Activated CD4-positive, alpha-beta memory T cell treated with anti-CD3 and anti-CD28 coated beads for 36 hours (primary cell): Measurements from ENCODE around the gene SLC48A1. TPM values are rescaled to one million over a fixed set of nuclear protein-coding genes. Genes with fewer than 3 reads are reported as not detected.
"Not testable (repeated sequence)": the region's sequence is repeated elsewhere in the genome, so short reads cannot be mapped to it uniquely, and the experiment has no call there.

Source experiments
- CTCF ChIA-PET: fragments of 350-600 bp; sonication (Branson Sonifier 250); formaldehyde crosslinking; loops from one replicate; lab custom pipeline; 2021; ENCODE audit warnings: antibody characterized with exemption, inconsistent platforms; lab: Charles Lee
- POLR2A ChIA-PET: fragments of 350-600 bp; sonication (Branson Sonifier 250); formaldehyde crosslinking; loops from one replicate; lab custom pipeline; 2021; ENCODE audit warnings: antibody characterized with exemption; lab: Charles Lee
- DNase-seq: peaks from one replicate; pipeline ENCODE4 v3.0.0-alpha.2; 2020
- H3K27ac Mint-ChIP-seq: one replicate; pipeline ENCODE4 v1.8.0; 2021; ENCODE audit warnings: mixed read lengths
- H3K27me3 Mint-ChIP-seq: one replicate; pipeline ENCODE4 v1.8.0; 2021; ENCODE audit warnings: mixed read lengths
- H3K36me3 Mint-ChIP-seq: one replicate; pipeline ENCODE4 v1.8.0; 2021; ENCODE audit warnings: mixed read lengths
- H3K4me1 Mint-ChIP-seq: one replicate; pipeline ENCODE4 v1.8.0; 2021; ENCODE audit warnings: low read depth, mixed read lengths
- H3K4me3 Mint-ChIP-seq: one replicate; pipeline ENCODE4 v1.8.0; 2021; ENCODE audit warnings: mild to moderate bottlenecking, mixed read lengths
- H3K9me3 Mint-ChIP-seq: one replicate; pipeline ENCODE4 v1.8.0; 2021; ENCODE audit warnings: mixed read lengths
- intact Hi-C: fragments of 100-400 bp; cut with micrococcal nuclease; formaldehyde crosslinking; loops from one replicate; pipeline ENCODE4 v1.15.1; 2023
- total RNA-seq, 2 experiments: library from RNA; stranded (reverse); gene quantifications; one replicate each; pipeline ENCODE4 v1.2.3, GENCODE V29; 2021

The SLC48A1 gene
- total RNA-seq, 2 experiments from 2014 or later, result 13.7 to 16.2 TPM

- H3K36me3 Mint-ChIP-seq, result peaks cover 75% of the 10 kb centered on the region
- intact Hi-C loops, result loop anchor here (5.0 to 10.0 kb wide), 4 partner anchors 420 to 1600 kb away; no protein-coding TSS in a partner anchor
- POLR2A ChIA-PET, result interaction anchor here (2.1 to 16.2 kb wide), 5 partner anchors 17 to 108 kb away, joined by 4 to 540 read pairs (median 29); partner anchors contain the start of gene RPAP3
- peak overlapping the region; percentile 99 for H3K27ac Mint-ChIP-seq
- H3K27me3 Mint-ChIP-seq, result no peaks in the 10 kb centered on the region
- CTCF ChIA-PET, result interaction anchor here (0.8 to 28.1 kb wide), 5 partner anchors 10 to 71 kb away, joined by 3 to 795 read pairs (median 11); no protein-coding TSS in a partner anchor
- DNase-seq, result peak; percentile 64
- H3K4me3 Mint-ChIP-seq, result peak overlapping the region; percentile 92
- H3K9me3 Mint-ChIP-seq, result peaks cover 3% of the 10 kb centered on the region
- peaks cover 69% of the 10 kb centered on the region for H3K4me1 Mint-ChIP-seq
Observed at GRCh38 chr12:47814539-47815170, 41.6 kb downstream of the SLC48A1 start.

DNA sequence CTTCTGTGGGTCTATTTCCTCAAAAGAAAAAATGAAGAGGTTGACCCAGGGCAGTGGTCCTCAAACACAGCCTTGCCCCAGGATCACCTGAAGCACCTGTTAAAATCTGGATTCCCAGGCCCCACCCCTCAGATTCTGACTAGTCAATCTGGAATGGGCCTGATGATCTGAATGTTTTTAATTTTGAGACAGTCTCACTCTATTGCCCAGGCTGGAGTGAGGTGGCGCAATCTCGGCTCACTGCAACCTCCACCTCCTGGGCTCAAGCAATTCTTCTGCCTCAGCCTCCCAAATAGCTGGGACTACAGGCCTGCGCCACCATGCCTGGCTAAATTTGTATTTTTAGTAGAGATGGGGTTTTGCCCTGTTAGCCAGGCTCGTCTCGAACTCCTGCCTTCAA lies 42.4 kb downstream of the SLC48A1 start:
- intact Hi-C loops, result loop anchor here (10.0 kb wide), 3 partner anchors 421 to 1601 kb away; no protein-coding TSS in a partner anchor
- H3K4me1 Mint-ChIP-seq, result peaks cover 64% of the 10 kb centered on the region
- ChIA-PET CTCF (interaction anchor here (28.1 kb wide), 1 partner anchor 19 kb away, joined by 795 read pairs; no protein-coding TSS in a partner anchor), POLR2A (interaction anchor here (8.6 to 16.2 kb wide), 2 partner anchors 16 to 24 kb away, joined by 70 to 540 read pairs; no protein-coding TSS in a partner anchor)
- DNase-seq, result peak; percentile 48
- H3K36me3 Mint-ChIP-seq, result peaks cover 76% of the 10 kb centered on the region
- peak overlapping the region; percentile 92 for H3K4me3 Mint-ChIP-seq
- H3K27me3 Mint-ChIP-seq, H3K9me3 Mint-ChIP-seq: not testable (repeated sequence)
- peak overlapping the region; percentile 99 for H3K27ac Mint-ChIP-seq

DNA sequence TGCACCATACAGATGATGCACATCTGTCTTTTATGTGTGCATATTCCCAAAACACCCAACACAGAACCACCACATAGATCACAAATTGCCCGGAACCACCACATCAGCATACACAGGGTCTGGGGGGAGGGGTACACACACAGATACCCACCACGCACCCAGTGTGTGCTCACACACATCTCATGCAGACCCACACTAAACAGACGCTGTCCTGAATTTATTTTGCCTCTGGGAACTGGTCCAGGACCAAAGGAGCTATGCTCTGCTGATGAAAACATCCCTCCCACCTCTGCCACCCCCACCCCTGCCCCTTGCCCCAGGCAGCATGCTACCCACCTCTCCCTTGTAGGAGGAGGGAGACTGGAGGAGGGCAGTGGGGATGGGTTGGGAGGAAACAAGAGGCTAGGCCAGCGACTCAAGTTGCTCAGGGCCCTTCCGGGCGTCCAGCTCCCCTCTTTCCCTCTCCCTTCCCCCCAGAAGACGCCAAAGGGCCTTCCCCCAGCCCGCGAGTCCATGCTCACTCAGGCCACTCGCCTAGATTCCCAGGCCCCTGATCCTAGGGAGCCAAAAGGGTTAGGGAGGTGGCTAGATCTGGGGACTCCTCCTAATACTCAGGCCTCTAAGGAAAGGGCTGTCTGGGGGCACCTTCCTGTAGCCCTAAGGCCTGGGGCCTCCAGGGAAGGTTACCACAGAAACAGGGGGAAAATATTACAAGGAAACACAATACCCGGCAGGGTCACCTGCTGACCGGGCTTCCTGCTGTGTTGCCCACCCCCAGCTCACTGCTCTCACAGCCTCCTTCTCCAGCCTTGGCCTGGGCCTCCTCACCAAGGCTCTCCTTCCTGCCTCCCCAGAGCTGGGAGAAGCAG lies 43.6 kb downstream of the SLC48A1 start:
- Mint-ChIP-seq H3K27me3 (no peaks in the 10 kb centered on the region), H3K4me3 (peak overlapping the region; percentile 92), H3K36me3 (peaks cover 65% of the 10 kb centered on the region), H3K9me3 (peaks cover 3% of the 10 kb centered on the region), H3K27ac (peak overlapping the region; percentile 99), H3K4me1 (peaks cover 63% of the 10 kb centered on the region)
- CTCF ChIA-PET, result interaction anchor here (1.4 to 28.1 kb wide), 10 partner anchors 8 to 101 kb away, joined by 4 to 795 read pairs (median 7); partner anchors contain the start of gene RAPGEF3
- intact Hi-C loops, result loop anchor here (10.0 kb wide), 3 partner anchors 422 to 1602 kb away; no protein-coding TSS in a partner anchor
- DNase-seq, result no peak
- POLR2A ChIA-PET, result interaction anchor here (1.3 to 16.2 kb wide), 6 partner anchors 7 to 89 kb away, joined by 3 to 540 read pairs (median 13); partner anchors contain the start of gene VDR

GRCh38 chr12:47817272-47818006 lies 44.4 kb downstream of the SLC48A1 start:
- Mint-ChIP-seq H3K27ac (peak overlapping the region; percentile 99), H3K4me1 (peaks cover 65% of the 10 kb centered on the region), H3K27me3 (no peaks in the 10 kb centered on the region), H3K36me3 (peaks cover 60% of the 10 kb centered on the region), H3K4me3 (peak overlapping the region; percentile 92), H3K9me3 (peaks cover 3% of the 10 kb centered on the region)
- ChIA-PET POLR2A (interaction anchor here (0.6 to 16.2 kb wide), 8 partner anchors 8 to 88 kb away, joined by 3 to 540 read pairs (median 8); partner anchors contain the start of gene VDR), CTCF (interaction anchor here (0.9 to 28.1 kb wide), 16 partner anchors 9 to 102 kb away, joined by 3 to 795 read pairs (median 5); partner anchors contain the start of genes RAPGEF3 and SLC48A1)
- intact Hi-C loops, result loop anchor here (1.0 to 10.0 kb wide), 4 partner anchors 7 to 1603 kb away; no protein-coding TSS in a partner anchor
- DNase-seq, result peak; percentile 37

- Mint-ChIP-seq H3K4me3 (peak overlapping the region; percentile 92), H3K9me3 (peaks cover 3% of the 10 kb centered on the region), H3K27ac (peak overlapping the region; percentile 99), H3K27me3 (no peaks in the 10 kb centered on the region), H3K4me1 (peaks cover 66% of the 10 kb centered on the region), H3K36me3 (peaks cover 56% of the 10 kb centered on the region)
- CTCF ChIA-PET, result interaction anchor here (0.9 to 28.1 kb wide), 16 partner anchors 10 to 103 kb away, joined by 3 to 795 read pairs (median 5); partner anchors contain the start of genes RAPGEF3 and SLC48A1
- no peak for DNase-seq
- intact Hi-C loops, result loop anchor here (1.0 to 10.0 kb wide), 4 partner anchors 8 to 1603 kb away; no protein-coding TSS in a partner anchor
- POLR2A ChIA-PET, result interaction anchor here (0.8 to 16.2 kb wide), 10 partner anchors 9 to 87 kb away, joined by 3 to 540 read pairs (median 4); partner anchors contain the start of gene VDR
Observed at GRCh38 chr12:47818007-47818376, 45.0 kb downstream of the SLC48A1 start.

- peaks cover 50% of the 10 kb centered on the region for H3K36me3 Mint-ChIP-seq
- peak overlapping the region; percentile 99 for H3K27ac Mint-ChIP-seq
- peak overlapping the region; percentile 92 for H3K4me3 Mint-ChIP-seq
- ChIA-PET CTCF (interaction anchor here (0.6 to 28.1 kb wide), 14 partner anchors 10 to 799 kb away, joined by 3 to 795 read pairs (median 4); partner anchors contain the start of genes RAPGEF3 and SLC48A1), POLR2A (interaction anchor here (0.6 to 16.2 kb wide), 9 partner anchors 9 to 66 kb away, joined by 3 to 540 read pairs (median 4); no protein-coding TSS in a partner anchor)
- DNase-seq, result peak; percentile 72
- intact Hi-C loops, result loop anchor here (1.0 to 10.0 kb wide), 5 partner anchors 8 to 1604 kb away; no protein-coding TSS in a partner anchor
- no peaks in the 10 kb centered on the region for H3K27me3 Mint-ChIP-seq
- peaks cover 3% of the 10 kb centered on the region for H3K9me3 Mint-ChIP-seq
- peaks cover 68% of the 10 kb centered on the region for H3K4me1 Mint-ChIP-seq
Observed at GRCh38 chr12:47818467-47819137, 45.6 kb downstream of the SLC48A1 start.

- intact Hi-C loops, result loop anchor here (1.0 to 10.0 kb wide), 4 partner anchors 13 to 1605 kb away; no protein-coding TSS in a partner anchor
- DNase-seq, result peak; percentile 74
- POLR2A ChIA-PET, result interaction anchor here (0.6 to 16.2 kb wide), 7 partner anchors 10 to 65 kb away, joined by 3 to 540 read pairs (median 12); no protein-coding TSS in a partner anchor
- Mint-ChIP-seq H3K9me3 (peaks cover 3% of the 10 kb centered on the region), H3K36me3 (peaks cover 43% of the 10 kb centered on the region), H3K27ac (peak overlapping the region; percentile 99), H3K27me3 (no peaks in the 10 kb centered on the region), H3K4me1 (peaks cover 68% of the 10 kb centered on the region), H3K4me3 (peak overlapping the region; percentile 94)
- CTCF ChIA-PET, result interaction anchor here (0.6 to 28.1 kb wide), 7 partner anchors 11 to 798 kb away, joined by 3 to 795 read pairs (median 6); partner anchors contain the start of gene SLC48A1
Observed at GRCh38 chr12:47819138-47819895, 46.3 kb downstream of the SLC48A1 start.

DNA sequence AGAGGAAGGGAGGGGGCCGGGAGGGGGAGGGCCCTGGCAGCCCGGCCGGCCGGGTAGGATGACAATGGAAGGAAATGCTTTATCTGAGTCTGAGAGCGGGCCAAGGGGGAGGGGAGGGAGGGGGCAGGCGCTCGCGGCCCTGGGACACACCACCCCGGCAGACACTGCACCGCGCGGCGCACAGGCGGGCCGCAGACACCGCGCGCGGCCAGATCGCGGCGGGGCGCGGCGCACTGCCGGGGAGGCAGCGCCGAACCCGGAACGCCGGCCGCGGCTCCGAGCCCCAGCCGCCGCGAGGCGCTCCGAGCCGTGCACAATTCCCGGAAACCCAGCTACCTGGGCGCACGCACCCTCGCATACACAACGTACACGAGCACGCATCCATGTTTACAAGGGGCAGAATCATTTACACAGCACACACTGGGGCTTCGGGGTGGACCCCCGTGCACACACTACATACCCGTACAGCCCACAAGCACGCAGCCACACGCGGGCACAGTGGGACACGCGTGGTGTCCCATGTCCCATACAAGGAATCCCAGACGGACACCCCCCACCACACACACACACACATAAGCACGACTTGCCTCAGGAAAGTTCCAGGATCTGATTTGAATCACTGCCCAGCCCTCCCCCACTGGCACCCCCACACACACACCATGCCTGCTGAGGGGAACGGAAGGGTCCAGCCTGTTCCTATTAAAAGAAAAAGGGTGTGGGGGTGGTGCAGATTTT lies 47.0 kb downstream of the SLC48A1 start, which contains the start of gene HDAC7:
TSS of gene HDAC7 (minus strand) at position 8 of the 735 bp plus-strand sequence. CDS start 118 bp downstream, outside the sequence.
- peak within 1 kb of the TSS; percentile 94 for H3K4me3 Mint-ChIP-seq
- ChIA-PET POLR2A (interaction anchor here (1.3 to 16.2 kb wide), 5 partner anchors 11 to 64 kb away, joined by 3 to 540 read pairs (median 15); no protein-coding TSS in a partner anchor), CTCF (interaction anchor here (0.6 to 28.1 kb wide), 6 partner anchors 9 to 766 kb away, joined by 3 to 795 read pairs (median 5); no protein-coding TSS in a partner anchor)
- intact Hi-C loops, result loop anchor here (1.0 to 10.0 kb wide), 4 partner anchors 12 to 1605 kb away; no protein-coding TSS in a partner anchor
- H3K27me3 Mint-ChIP-seq, result no peaks in the 10 kb centered on the region
- H3K27ac Mint-ChIP-seq, result peak within 1 kb of the TSS; percentile 99
- peaks cover 36% of the 10 kb centered on the region for H3K36me3 Mint-ChIP-seq
- peak; percentile 86 for DNase-seq
- peaks cover under 1% of the 10 kb centered on the region for H3K9me3 Mint-ChIP-seq
- H3K4me1 Mint-ChIP-seq, result peaks cover 68% of the 10 kb centered on the region
